ENCODE data around the gene TBC1D22A. TPM values are rescaled to one million over a fixed set of nuclear protein-coding genes. Genes with fewer than 3 reads are reported as not detected.
"Not testable (repeated sequence)": the region's sequence is repeated elsewhere in the genome, so short reads cannot be mapped to it uniquely, and the experiment has no call there.

Gene TBC1D22A
- total and polyA plus RNA-seq, 10 of the 15 experiments (the other 5 are each of a cell fraction or from before 2014, with no cell fraction given): 0.63 to 44.7 (median 27.4) TPM

DNA sequence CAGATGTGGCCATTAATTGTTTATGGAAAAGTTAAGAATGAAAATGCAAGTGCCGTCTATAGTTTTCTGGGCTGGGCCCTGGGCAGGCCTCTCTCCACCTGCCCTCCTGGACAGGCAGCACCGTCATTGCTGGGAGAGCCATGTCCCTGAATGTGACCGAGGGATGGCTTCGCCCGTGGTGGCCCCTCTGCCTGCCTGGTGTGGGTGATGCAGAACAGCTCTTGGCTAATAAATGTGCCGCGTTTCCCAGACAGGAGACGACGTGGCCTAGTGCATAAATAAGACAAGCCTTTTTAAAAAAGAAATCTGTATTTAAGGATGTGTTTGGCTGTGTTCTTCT is 407.3 kb downstream of the TBC1D22A start:
- in situ Hi-C loops (cut with MboI): no loop called here
- FAIRE-seq: no peak

DNA sequence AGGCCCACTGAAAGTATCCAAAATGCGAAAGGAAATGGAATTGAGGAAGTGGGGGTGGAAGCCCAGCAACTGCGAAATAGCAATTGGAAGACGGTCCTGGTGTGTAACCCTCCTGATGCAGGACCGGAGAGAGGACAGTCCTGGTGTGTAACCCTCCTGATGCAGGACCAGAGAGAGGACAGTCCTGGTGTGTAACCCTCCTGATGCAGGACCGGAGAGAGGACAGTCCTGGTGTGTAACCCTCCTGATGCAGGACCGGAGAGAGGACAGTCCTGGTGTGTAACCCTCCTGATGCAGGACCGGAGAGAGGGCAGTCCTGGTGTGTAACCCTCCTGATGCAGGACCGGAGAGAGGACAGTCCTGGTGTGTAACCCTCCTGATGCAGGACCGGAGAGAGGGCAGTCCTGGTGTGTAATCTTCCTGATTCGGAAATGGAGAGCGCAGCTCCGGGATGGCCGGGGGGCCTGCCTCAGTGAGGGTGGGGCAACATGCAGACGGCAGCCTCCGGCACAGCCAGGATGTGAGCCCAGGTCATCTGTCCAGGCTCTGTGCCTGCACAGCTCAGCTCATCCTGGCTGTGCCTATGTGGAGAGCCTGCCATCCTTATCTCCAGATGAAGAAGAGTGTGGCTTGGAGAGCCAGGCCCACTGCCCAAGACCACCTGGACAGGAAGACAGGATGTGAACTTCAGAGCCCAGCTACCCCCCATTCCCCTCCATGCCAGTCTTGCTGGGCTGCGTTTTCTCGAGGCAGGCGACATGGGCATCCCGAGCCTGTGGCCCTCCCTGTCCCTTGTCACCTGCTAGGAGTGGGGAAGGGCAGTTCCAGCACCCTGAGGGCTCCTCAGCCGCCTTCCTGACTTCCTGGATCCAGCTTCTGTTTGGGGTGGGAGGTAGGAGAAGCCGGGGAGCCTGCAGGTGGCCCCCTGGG is 408.3 kb downstream of the TBC1D22A start:
- H3K27ac ChIP-seq (ENCODE audit: control insufficient read depth, insufficient read depth); RAD21 ChIA-PET (ENCODE audit: unreplicated experiment); DNase-seq (ENCODE audit: low read depth, low spot score); H3K36me3 ChIP-seq (ENCODE audit: control insufficient read depth in 2 of 2, insufficient read depth in 2 of 2, low read length in 1 of 2); FAIRE-seq; H3K9ac ChIP-seq (ENCODE audit: control insufficient read depth, insufficient read depth, low read length); SMC1A ChIA-PET (ENCODE audit: uncharacterized antibody, unreplicated experiment); H3K4me2 ChIP-seq (ENCODE audit: control insufficient read depth, insufficient read depth); CTCF ChIA-PET; H4K20me1 ChIP-seq (ENCODE audit: control insufficient read depth, insufficient read depth); H3K79me2 ChIP-seq (ENCODE audit: control insufficient read depth, insufficient read depth, low read length); H2AFZ ChIP-seq (ENCODE audit: control insufficient read depth, low read depth, low read length); ATAC-seq; H3K9me3 ChIP-seq (replicated peaks; ENCODE audit: control insufficient read depth, insufficient read depth, low read length); intact Hi-C loops (cut with micrococcal nuclease; ENCODE audit: unreplicated experiment); H3K4me1 ChIP-seq (ENCODE audit: control insufficient read depth, insufficient read depth, low read length); in situ Hi-C loops (cut with MboI); H3K27me3 ChIP-seq (replicated peaks in 1 of 2; ENCODE audit: control insufficient read depth in 2 of 2, insufficient read depth in 2 of 2, low read length in 1 of 2); POLR2A ChIA-PET; H3K4me3 ChIP-seq; BruUV-seq (replicated peaks): not testable (repeated sequence)
- WGBS (ENCODE audit: insufficient coverage, insufficient replicate concordance, low lambda C conversion rate, missing lambda C conversion rate): 91% methylated on average over 21 of the region's 21 CpGs

More for the DNA sequence above, 407.3 kb downstream of the TBC1D22A start:
- no peaks in the 10 kb centered on the region for H3K79me2 ChIP-seq (ENCODE audit: control insufficient read depth, insufficient read depth, low read length)
- no peaks in the 10 kb centered on the region for H4K20me1 ChIP-seq (ENCODE audit: control insufficient read depth, insufficient read depth)
- TF ChIP-seq SMAD1 (IDR thresholded peaks at IDR 0.05; ENCODE audit: low read depth, partially characterized antibody) (no peak), SREBF1 (IDR thresholded peaks at IDR 0.05; ENCODE audit: low read length) (no peak), ZNF274 (IDR thresholded peaks at IDR 0.05; ENCODE audit: insufficient read depth, insufficient read length) (no peak), HDAC2 (IDR thresholded peaks at IDR 0.05) (no peak), HDGF (IDR thresholded peaks at IDR 0.05) (no peak), SMAD5 (IDR thresholded peaks at IDR 0.05; ENCODE audit: low read depth) (no peak), NR2C2 (IDR thresholded peaks at IDR 0.05; ENCODE audit: borderline replicate concordance, control insufficient read depth, insufficient read length, low read depth) (no peak), CTCF (IDR thresholded peaks at IDR 0.05 in 2 of 3, conservative IDR thresholded peaks at IDR 0.05 in 1 of 3; ENCODE audit: control insufficient read depth in 2 of 3, extremely low read depth in 1 of 3, insufficient read depth in 1 of 3, low read depth in 3 of 3, low read length in 3 of 3) (no peak), MEF2A (IDR thresholded peaks at IDR 0.05; ENCODE audit: insufficient read depth, low read depth, low read length) (no peak), BACH1 (IDR thresholded peaks at IDR 0.05; ENCODE audit: borderline replicate concordance) (no peak), SRF (IDR thresholded peaks at IDR 0.05; ENCODE audit: low read depth in 2 of 2, low read length in 2 of 2) (no peak), FOXM1 (IDR thresholded peaks at IDR 0.05; ENCODE audit: low read depth, low read length) (no peak), MAX (IDR thresholded peaks at IDR 0.05; ENCODE audit: low read depth, low read length) (no peak), ZNF384 (IDR thresholded peaks at IDR 0.05; ENCODE audit: borderline replicate concordance, low read depth, low read length) (no peak), RB1 (IDR thresholded peaks at IDR 0.05; ENCODE audit: borderline replicate concordance) (no peak)
- no peak overlapping the region for H3K27ac ChIP-seq (ENCODE audit: control insufficient read depth, insufficient read depth)
- RAD21 ChIA-PET (ENCODE audit: unreplicated experiment): no interaction called here
- intact Hi-C loops (cut with micrococcal nuclease; ENCODE audit: unreplicated experiment): no loop called here
- DNase-seq (ENCODE audit: low read depth, low spot score) (no peak), ATAC-seq (no peak)
- SMC1A ChIA-PET (ENCODE audit: uncharacterized antibody, unreplicated experiment): no interaction called here
- peaks cover 1 to 4% of the 10 kb centered on the region in 2 experiments; a peak in 3 of 4 replicates for H3K36me3 ChIP-seq (ENCODE audit: control insufficient read depth in 2 of 2, insufficient read depth in 2 of 2, low read length in 1 of 2)
- 99% methylated on average over 9 of the region's 9 CpGs for WGBS (ENCODE audit: insufficient coverage, insufficient replicate concordance, low lambda C conversion rate, missing lambda C conversion rate)
- POLR2A ChIA-PET: no interaction called here
- H3K9ac ChIP-seq (ENCODE audit: control insufficient read depth, insufficient read depth, low read length): no peak overlapping the region
- H3K27me3 ChIP-seq (replicated peaks in 1 of 2; ENCODE audit: control insufficient read depth in 2 of 2, insufficient read depth in 2 of 2, low read length in 1 of 2): no peaks in the 10 kb centered on the region
- H3K4me2 ChIP-seq (ENCODE audit: control insufficient read depth, insufficient read depth): no peak overlapping the region
- BruUV-seq (replicated peaks): no TSS peak
- no peak overlapping the region for H3K4me3 ChIP-seq
- H3K4me1 ChIP-seq (ENCODE audit: control insufficient read depth, insufficient read depth, low read length): no peaks in the 10 kb centered on the region
- CTCF ChIA-PET: no interaction called here
- H3K9me3 ChIP-seq (replicated peaks; ENCODE audit: control insufficient read depth, insufficient read depth, low read length): no peaks in the 10 kb centered on the region; the same call in 2 of the 3 replicates
- no peak overlapping the region for H2AFZ ChIP-seq (ENCODE audit: control insufficient read depth, low read depth, low read length)

All from GM12878 (cell line).